Measurements from ENCODE around the gene SORBS1. TPM values are rescaled to one million over a fixed set of nuclear protein-coding genes. Genes with fewer than 3 reads are reported as not detected.

SORBS1 gene
- total RNA-seq, 2 donors from 2014 or later: 465 to 617 TPM

- ATAC-seq (no peak), DNase-seq (no peak)
- intact Hi-C loops (cut with DNase I): loop anchor here in 1 of 2 donors (10.0 kb wide), 1 partner anchor 135 kb away; no protein-coding TSS in a partner anchor
Observed at GRCh38 chr10:95569368-95569767, 8.2 kb upstream of the SORBS1 start.

DNA sequence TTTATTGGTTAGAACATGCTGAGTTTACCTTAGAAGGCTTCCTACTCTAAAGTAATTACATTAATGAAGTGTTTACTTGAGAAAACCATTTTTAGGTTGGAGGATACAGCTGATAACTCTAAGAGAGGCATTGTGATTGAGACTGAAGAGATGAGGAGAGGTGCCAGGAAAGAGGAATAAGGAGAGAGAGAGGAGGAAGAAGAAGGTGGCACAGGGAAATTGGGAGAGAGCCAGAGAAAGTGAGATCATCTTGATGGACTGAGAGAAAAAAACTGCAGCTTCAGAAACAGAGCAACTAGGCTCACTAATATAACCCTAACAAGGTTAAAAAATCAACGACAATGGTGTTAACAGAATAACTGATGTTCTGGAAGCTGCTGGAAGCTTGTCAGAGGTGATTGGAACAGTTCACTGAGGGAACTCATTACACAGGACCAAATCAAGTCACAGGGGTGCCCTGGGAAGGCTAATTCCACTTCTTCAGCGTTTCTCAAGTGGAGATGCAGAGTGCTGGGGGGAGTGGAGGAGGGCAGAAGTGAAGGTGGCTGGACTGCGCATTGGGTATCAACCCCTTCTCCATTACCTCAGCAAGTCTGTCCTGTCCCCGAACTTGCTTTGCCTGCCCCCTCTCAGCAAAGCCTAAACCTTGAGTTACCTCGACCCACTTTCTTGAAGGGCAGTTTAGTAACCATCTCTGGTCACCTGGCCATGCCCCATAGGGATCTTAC lies 6.9 kb upstream of the SORBS1 start:
- no peak for DNase-seq
- peak in 1 of 2 donors; percentile 39 for ATAC-seq
- intact Hi-C loops (cut with DNase I): loop anchor here in 1 of 2 donors (10.0 kb wide), 1 partner anchor 133 kb away; no protein-coding TSS in a partner anchor

- DNase-seq (no peak), ATAC-seq (no peak)
- intact Hi-C loops (cut with DNase I): loop anchor here in 1 of 2 donors (10.0 kb wide), 1 partner anchor 131 kb away; no protein-coding TSS in a partner anchor
Observed at GRCh38 chr10:95566136-95566535, 5.0 kb upstream of the SORBS1 start.

GRCh38 chr10:95565336-95565735 lies 4.2 kb upstream of the SORBS1 start:
- intact Hi-C loops (cut with DNase I): loop anchor here in 1 of 2 donors (10.0 kb wide), 1 partner anchor 131 kb away; no protein-coding TSS in a partner anchor
- ATAC-seq: no peak
- no peak for DNase-seq

- DNase-seq: no peak
- intact Hi-C loops (cut with DNase I): loop anchor here in 1 of 2 donors (10.0 kb wide), 1 partner anchor 129 kb away; no protein-coding TSS in a partner anchor
- ATAC-seq: no peak
Observed at GRCh38 chr10:95564291-95564690, 3.1 kb upstream of the SORBS1 start.

DNA sequence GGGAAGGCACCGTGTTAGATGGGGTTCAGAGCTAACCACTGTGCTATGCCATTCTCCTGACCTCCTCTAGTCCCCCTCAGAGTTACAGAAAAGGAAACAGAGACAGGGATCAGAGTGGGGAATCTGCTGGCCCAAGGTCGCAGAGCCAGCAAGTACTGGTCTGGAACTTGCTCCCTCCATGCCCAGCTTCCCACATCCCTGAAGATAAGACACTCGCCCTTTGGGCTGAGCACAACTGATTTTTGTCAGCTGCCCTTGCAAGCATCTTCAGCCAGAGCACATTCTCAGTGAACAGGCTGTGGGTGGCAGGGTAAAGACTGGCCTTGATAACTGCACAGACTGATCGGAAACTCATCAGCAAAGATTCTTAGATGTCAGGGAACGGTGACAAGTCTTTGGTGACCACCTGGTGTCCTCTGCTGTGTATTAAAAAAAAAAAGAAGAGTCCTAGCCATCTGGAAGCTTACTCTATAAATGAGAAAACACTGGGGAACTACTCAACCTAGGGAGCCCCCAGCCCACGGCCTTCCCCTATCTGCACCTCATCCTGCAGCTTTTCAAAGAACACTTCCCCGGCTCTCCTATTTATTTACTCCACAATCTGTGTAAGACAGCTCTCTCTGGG lies 1.3 kb upstream of the SORBS1 start:
- no peak for ATAC-seq

DNA sequence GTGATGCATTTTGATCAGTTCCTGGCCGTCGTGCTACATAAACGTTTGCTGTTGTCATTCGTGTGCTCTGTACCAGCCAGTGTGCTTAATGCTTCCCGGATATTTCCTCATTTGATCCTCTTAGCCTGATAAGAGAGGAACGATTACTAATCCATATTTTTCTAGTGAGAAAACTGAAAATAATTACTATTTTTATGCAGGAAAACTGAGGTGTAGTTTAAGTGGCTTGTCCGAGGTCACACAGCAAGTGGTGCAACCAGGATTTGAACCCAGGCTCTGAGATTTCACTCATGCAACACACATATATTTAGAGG lies 650 bp upstream of the SORBS1 start:
- intact Hi-C loops (cut with DNase I): loop anchor here in 1 of 2 donors (10.0 kb wide), 1 partner anchor 127 kb away; no protein-coding TSS in a partner anchor
- DNase-seq (no peak), ATAC-seq (no peak)

More for the DNA sequence above, 1.3 kb upstream of the SORBS1 start:
- no peak for DNase-seq
- intact Hi-C loops (cut with DNase I): loop anchor here in 1 of 2 donors (10.0 kb wide), 1 partner anchor 128 kb away; no protein-coding TSS in a partner anchor

DNA sequence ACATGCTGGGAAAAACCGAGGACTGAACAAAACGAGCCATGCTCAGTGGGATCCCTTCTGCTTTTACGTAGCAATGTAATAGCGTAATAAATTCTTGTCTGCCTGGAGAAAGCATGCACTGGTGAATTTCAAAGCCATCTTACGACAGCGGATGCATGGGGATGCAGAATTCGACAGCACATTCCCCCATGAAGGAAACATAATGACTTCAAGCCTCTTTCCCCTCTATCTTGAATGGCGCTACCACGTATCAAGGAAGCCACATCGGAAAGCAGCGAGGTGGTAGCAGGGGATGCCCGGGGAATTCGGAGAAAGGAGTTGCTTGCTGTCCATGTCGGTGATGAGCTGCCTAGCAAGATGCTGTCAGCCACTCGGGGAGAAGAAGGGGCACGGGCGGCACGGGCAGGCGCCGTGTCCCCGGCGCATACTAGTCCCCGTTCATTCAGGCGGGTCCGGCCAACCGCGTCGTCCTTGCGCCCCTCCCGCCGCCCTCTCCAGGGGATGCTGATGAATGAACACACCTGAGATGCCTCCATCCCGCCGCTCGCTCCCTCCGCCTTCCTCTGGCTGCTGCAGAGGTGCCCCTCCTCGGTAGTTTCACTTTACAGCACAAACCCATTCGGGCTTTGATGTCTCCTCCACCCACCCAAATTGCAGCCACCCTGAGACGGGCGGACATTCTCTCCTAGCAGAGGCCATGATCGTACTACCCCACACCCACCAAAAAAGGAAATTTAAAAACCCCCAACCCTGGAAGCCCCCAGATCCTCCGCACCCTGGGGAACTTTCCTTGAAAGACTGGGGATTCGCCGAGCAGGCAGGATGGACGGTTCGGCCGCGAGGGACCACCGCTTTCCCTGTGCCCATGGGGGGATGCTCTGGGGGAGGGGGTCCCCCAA lies 644 bp downstream of the SORBS1 start:
- DNase-seq (peak; percentile 43), ATAC-seq (peak in 1 of 2 donors; percentile 1)
- intact Hi-C loops (cut with DNase I): loop anchor here in 1 of 2 donors (10.0 kb wide), 1 partner anchor 126 kb away; no protein-coding TSS in a partner anchor

- ATAC-seq: no peak
- intact Hi-C loops (cut with DNase I): loop anchor here (5.0 to 10.0 kb wide), 3 partner anchors 43 to 125 kb away; no protein-coding TSS in a partner anchor
- no peak for DNase-seq
Observed at GRCh38 chr10:95559896-95560277, 1.3 kb downstream of the SORBS1 start.

DNA sequence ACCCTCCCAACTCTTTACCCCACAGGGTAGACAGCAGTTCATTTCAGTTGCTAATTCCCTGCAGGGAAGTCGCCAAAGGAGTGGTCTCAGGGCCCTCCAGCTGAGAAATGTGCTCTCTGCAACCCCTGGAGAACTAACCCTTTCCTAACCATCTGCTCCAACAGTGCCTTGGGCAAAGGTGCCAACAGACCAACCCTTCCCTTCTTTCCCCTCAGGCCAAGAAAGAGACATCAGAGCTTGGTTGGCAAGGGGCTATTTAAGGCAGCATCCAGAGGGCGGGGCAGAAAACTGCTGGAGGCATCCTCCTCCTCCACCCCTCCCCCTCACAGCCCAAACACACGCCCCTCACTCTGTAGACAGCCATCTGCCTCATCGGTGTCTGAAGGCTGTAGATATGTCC lies 1.7 kb downstream of the SORBS1 start:
- no peak for ATAC-seq
- intact Hi-C loops (cut with DNase I): loop anchor here (5.0 to 10.0 kb wide), 2 partner anchors 42 to 65 kb away; no protein-coding TSS in a partner anchor
- DNase-seq: no peak

- no peak for ATAC-seq
- intact Hi-C loops (cut with DNase I): loop anchor here (5.0 to 10.0 kb wide), 2 partner anchors 41 to 64 kb away; no protein-coding TSS in a partner anchor
- DNase-seq: no peak
Observed at GRCh38 chr10:95558593-95559320, 2.4 kb downstream of the SORBS1 start.

- no peak for DNase-seq
- no peak for ATAC-seq
- intact Hi-C loops (cut with DNase I): loop anchor here (5.0 to 10.0 kb wide), 2 partner anchors 40 to 62 kb away; no protein-coding TSS in a partner anchor
Observed at GRCh38 chr10:95556994-95557767, 4.0 kb downstream of the SORBS1 start.

DNA sequence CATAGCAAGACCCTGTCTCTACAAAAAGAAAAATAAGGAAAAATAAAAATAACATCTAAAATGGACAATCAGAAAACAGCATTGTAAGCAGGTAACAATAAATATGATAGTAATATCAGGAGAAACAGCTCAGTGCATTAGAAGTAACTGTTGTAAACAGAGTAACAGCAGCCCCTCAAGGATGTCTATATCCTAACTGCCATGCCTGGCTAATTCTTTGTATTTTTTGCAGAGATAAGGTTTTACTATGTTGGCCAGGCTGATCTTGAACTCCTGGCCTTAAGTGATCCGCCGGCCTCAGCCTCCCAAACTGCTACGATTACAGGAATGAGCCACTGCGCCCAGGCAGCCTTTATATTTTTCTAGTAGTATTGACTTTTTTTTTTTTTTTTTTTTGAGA lies 7.5 kb downstream of the SORBS1 start:
- DNase-seq (no peak), ATAC-seq (no peak)
- intact Hi-C loops (cut with DNase I): loop anchor here in 1 of 2 donors (10.0 kb wide), 1 partner anchor 59 kb away; no protein-coding TSS in a partner anchor

- ATAC-seq (no peak), DNase-seq (no peak)
- intact Hi-C loops (cut with DNase I): loop anchor here in 1 of 2 donors (10.0 kb wide), 1 partner anchor 58 kb away; no protein-coding TSS in a partner anchor
Observed at GRCh38 chr10:95552679-95553342, 8.4 kb downstream of the SORBS1 start.

GRCh38 chr10:95550073-95550672 lies 11.0 kb downstream of the SORBS1 start:
- ATAC-seq: peak in 1 of 2 donors; percentile 20
- no peak for DNase-seq
- intact Hi-C loops (cut with DNase I): loop anchor here in 1 of 2 donors (10.0 kb wide), 1 partner anchor 55 kb away; no protein-coding TSS in a partner anchor

DNA sequence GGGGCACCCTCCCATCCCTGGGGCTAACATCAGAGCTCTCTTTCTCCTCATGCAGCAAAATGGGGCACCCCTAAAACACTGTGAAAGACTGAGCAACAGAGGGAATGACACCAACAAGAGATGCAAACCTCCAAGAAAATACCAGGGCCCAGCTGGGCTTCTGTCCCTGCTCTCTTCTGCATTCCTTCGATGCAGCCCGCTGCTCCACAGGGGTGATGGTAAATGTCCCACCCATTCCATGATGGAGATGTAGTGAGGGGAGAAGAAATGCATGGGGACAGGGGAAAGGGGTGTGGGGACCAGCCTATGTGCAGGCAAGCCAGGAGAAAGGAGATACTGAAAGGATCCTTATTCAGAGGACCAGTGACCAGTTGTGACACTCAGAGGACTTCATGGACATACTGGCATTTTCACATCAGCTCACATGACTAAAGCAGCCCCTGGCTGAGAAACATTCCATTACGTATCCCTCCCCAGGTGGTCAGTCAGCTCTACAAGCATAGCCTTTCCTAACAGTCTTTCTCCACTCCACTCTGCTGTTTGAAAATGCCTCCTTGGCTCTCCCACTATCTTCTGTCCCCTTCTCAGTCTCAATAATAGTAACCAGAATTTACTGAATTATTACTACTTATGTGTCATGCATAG lies 13.3 kb downstream of the SORBS1 start:
- DNase-seq: no peak
- ATAC-seq: no peak

More for the DNA sequence above, 13.3 kb downstream of the SORBS1 start:
- intact Hi-C loops (cut with DNase I): no loop called here

Measured in left cardiac atrium (tissue), 4 donors.